GM12878 (cell line): ENCODE measurements around the gene ACACB. TPM values are rescaled to one million over a fixed set of nuclear protein-coding genes. Genes with fewer than 3 reads are reported as not detected.

Experiments
- ATAC-seq: fragments of 200-7000 bp; cut with Tn5 transposase; 3 replicates; pipeline ENCODE4 v1.9.1; 2020; ENCODE audit warnings: mild to moderate bottlenecking, moderate library complexity
- BruUV-seq: library from RNA; stranded (reverse); fragments of 400-500 nt; replicated peaks from 2 replicates; lab custom pipeline; 2021; lab: Mats Ljungman, UMichigan
- CTCF ChIA-PET: fragments of 300-600 bp; sonication (Branson Sonifier 250); formaldehyde crosslinking; extraction: SDS; loops from one replicate; lab custom pipeline; 2021; ENCODE audit warnings: inconsistent platforms; lab: Yijun Ruan, JAX
- POLR2A ChIA-PET: fragments of 350-600 bp; formaldehyde crosslinking; extraction: SDS; loops from one replicate; lab custom pipeline; 2021; ENCODE audit warnings: inconsistent platforms; lab: Charles Lee
- RAD21 ChIA-PET: fragments of 300-600 bp; sonication (Branson Sonifier 250); formaldehyde crosslinking; loops from one replicate; lab custom pipeline; 2023; ENCODE audit warnings: antibody characterized with exemption; ENCODE audit not compliant: unreplicated experiment; lab: Charles Lee
- SMC1A ChIA-PET: fragments of 300-600 bp; sonication (Branson Sonifier 250); formaldehyde crosslinking; loops from one replicate; lab custom pipeline; 2023; ENCODE audit not compliant: unreplicated experiment, uncharacterized antibody; lab: Charles Lee
- DNase-seq: peaks from one replicate; pipeline ENCODE4 v3.0.0-alpha.2; 2011; ENCODE audit warnings: low read depth, low spot score
- FAIRE-seq: peaks from 3 replicates; lab custom pipeline; 2011; peaks lifted over from hg19 to GRCh38; lab: Jason Lieb, UNC
- H2AFZ ChIP-seq: 2 replicates; pipeline ENCODE4 v1.6.0; 2011; ENCODE audit warnings: low read depth, low read length, control low read depth; ENCODE audit not compliant: control insufficient read depth
- H3K27ac ChIP-seq: 2 replicates; pipeline ENCODE4 v1.5.1; 2011; ENCODE audit warnings: control low read depth; ENCODE audit not compliant: control insufficient read depth, insufficient read depth
- H3K27me3 ChIP-seq, 2 experiments: replicated peaks in 1 of 2; 2 replicates each; pipeline versions ENCODE4 v1.6.0 to v1.6.1; 2011; ENCODE audit warnings: low read length in 1 of 2; ENCODE audit not compliant: control insufficient read depth in 2 of 2, insufficient read depth in 2 of 2
- H3K36me3 ChIP-seq, 2 experiments: 2 replicates each; pipeline ENCODE4 v1.5.1; 2011; ENCODE audit warnings: low read length in 1 of 2; ENCODE audit not compliant: control insufficient read depth in 2 of 2, insufficient read depth in 2 of 2
- H3K4me1 ChIP-seq: 2 replicates; pipeline ENCODE4 v1.6.1; 2011; ENCODE audit warnings: mild to moderate bottlenecking, low read length, moderate library complexity, mixed read lengths; ENCODE audit not compliant: control insufficient read depth, insufficient read depth
- H3K4me2 ChIP-seq: 2 replicates; pipeline ENCODE4 v1.6.0; 2011; ENCODE audit warnings: control low read depth; ENCODE audit not compliant: control insufficient read depth, insufficient read depth
- H3K4me3 ChIP-seq: fragments of 200-600 bp; sonication (generic); 2 replicates; pipeline ENCODE4 v1.5.1; 2016
- H3K79me2 ChIP-seq: 2 replicates; pipeline ENCODE4 v1.6.0; 2011; ENCODE audit warnings: low read length; ENCODE audit not compliant: control insufficient read depth, insufficient read depth
- H3K9ac ChIP-seq: 2 replicates; pipeline ENCODE4 v1.8.0; 2011; ENCODE audit warnings: low read length, control low read depth, mixed read lengths; ENCODE audit not compliant: control insufficient read depth, insufficient read depth
- H3K9me3 ChIP-seq: replicated peaks from 3 replicates; pipeline ENCODE4 v1.5.1; 2011; ENCODE audit warnings: mild to moderate bottlenecking, low read length; ENCODE audit not compliant: control insufficient read depth, insufficient read depth
- H4K20me1 ChIP-seq: 2 replicates; pipeline ENCODE4 v1.6.0; 2011; ENCODE audit not compliant: control insufficient read depth, insufficient read depth
- BHLHE40 ChIP-seq, 2 experiments: fragments of 450-650 bp in 1 of 2; IDR thresholded peaks; 2 replicates each; pipeline ENCODE4 v1.6.1; 2011 to 2017; ENCODE audit warnings: low read depth in 2 of 2, borderline replicate concordance in 1 of 2, improper control_type of control experiment in 1 of 2, low read length in 1 of 2, mild to moderate bottlenecking in 1 of 2
- CTCF ChIP-seq, 3 experiments: IDR thresholded peaks in 2 of 3; conservative IDR thresholded peaks in 1 of 3; 2 replicates each; pipeline ENCODE4 v1.5.1; 2011; ENCODE audit warnings: low read depth in 3 of 3, low read length in 3 of 3, mild to moderate bottlenecking in 3 of 3, control low read depth in 2 of 3, moderate library complexity in 2 of 3, inconsistent platforms in 1 of 3, mixed read lengths in 1 of 3; ENCODE audit not compliant: control insufficient read depth in 2 of 3, insufficient read depth in 1 of 3; ENCODE audit errors: extremely low read depth in 1 of 3
- E2F8 ChIP-seq: fragments of 450-650 bp; IDR thresholded peaks from 2 replicates; pipeline ENCODE4 v1.6.1; 2018; ENCODE audit warnings: mild to moderate bottlenecking, low read depth, moderate library complexity; ENCODE audit not compliant: partially characterized antibody
- FOS ChIP-seq: IDR thresholded peaks from 3 replicates; pipeline ENCODE4 v1.6.1; 2011; ENCODE audit warnings: borderline replicate concordance; ENCODE audit not compliant: insufficient read length; ENCODE audit errors: extremely low read depth
- FOXM1 ChIP-seq: IDR thresholded peaks from 2 replicates; pipeline ENCODE4 v1.6.1; 2012; ENCODE audit warnings: low read depth, mild to moderate bottlenecking, inconsistent platforms, low read length, moderate library complexity
- RAD51 ChIP-seq: fragments of 450-650 bp; IDR thresholded peaks from 2 replicates; pipeline ENCODE4 v1.6.1; 2016; ENCODE audit warnings: moderate library complexity, mild to moderate bottlenecking, inconsistent platforms
- RFX5 ChIP-seq: IDR thresholded peaks from 2 replicates; pipeline ENCODE4 v1.6.1; 2011; ENCODE audit warnings: low read depth, low read length, improper control_type of control experiment
- SREBF2 ChIP-seq: IDR thresholded peaks from 2 replicates; pipeline ENCODE4 v1.6.1; 2012; ENCODE audit warnings: mild to moderate bottlenecking, low read length
- TCF12 ChIP-seq: IDR thresholded peaks from 2 replicates; pipeline ENCODE4 v1.6.1; 2011; ENCODE audit warnings: low read depth, mild to moderate bottlenecking, low read length
- TCF3 ChIP-seq: IDR thresholded peaks from 2 replicates; pipeline ENCODE4 v1.6.1; 2012; ENCODE audit warnings: low read depth, mild to moderate bottlenecking, low read length, borderline replicate concordance; ENCODE audit not compliant: insufficient read depth
- WGBS: methylation state at CpG from one replicate; pipeline ENCODE4 v1.1.6; 2016; ENCODE audit warnings: low lambda C conversion rate; ENCODE audit not compliant: insufficient replicate concordance, insufficient coverage; ENCODE audit errors: missing lambda C conversion rate; 5-methylcytosine and 5-hydroxymethylcytosine counted together
- in situ Hi-C: fragments of 300-500 bp; cut with MboI; formaldehyde crosslinking; loops from 9 replicates; pipeline ENCODE4 v1.14.3; 2018; ENCODE audit warnings: mixed read lengths
- intact Hi-C: fragments of 100-400 bp; cut with micrococcal nuclease; formaldehyde crosslinking; loops from one replicate; pipeline ENCODE4 v1.14.2; 2022; ENCODE audit not compliant: unreplicated experiment
- polyA plus RNA-seq, 11 experiments: library from polyadenylated mRNA; depleted of rRNA in 4 of 11; unstranded in 6 of 11; stranded (reverse) in 5 of 11; fragments of >200 nt; fragmentation: Nextera tagmentation in 4 of 11; fragmentation: Illumina TruSeq in 1 of 11; extraction: Ambion mirVana in 4 of 11; extraction: Trizol in 1 of 11; gene quantifications; 1 replicate in 1 of 11; 2 replicates in 10 of 11; pipeline versions ENCODE4 v1.2.1 to v1.2.3, GENCODE V29; 2011 to 2016; ENCODE audit warnings: inconsistent platforms in 2 of 11, missing spikeins in 2 of 11, low read depth in 1 of 11
- total RNA-seq, 4 experiments: library from RNA; depleted of rRNA in 3 of 4; stranded (reverse); fragments of >200 nt in 3 of 4; fragmentation: Illumina TruSeq in 1 of 4; extraction: Trizol in 1 of 4; gene quantifications; 2 replicates each; pipeline versions ENCODE4 v1.2.1 to v1.2.3, GENCODE V29; 2013 to 2021

ACACB gene
- total and polyA plus RNA-seq, 10 of the 15 experiments (the other 5 are each of a cell fraction or from before 2014, with no cell fraction given): 0.05 to 1.9 (median 0.38) TPM; not detected in 2

- TF ChIP-seq E2F8 (no peak), BHLHE40 (IDR thresholded peaks at IDR 0.05; ENCODE audit: borderline replicate concordance in 1 of 2, low read depth in 2 of 2, low read length in 1 of 2) (no peak), FOXM1 (no peak), RFX5 (no peak), TCF12 (no peak), TCF3 (no peak), SREBF2 (no peak)
- TF ChIP-seq, all 136 proteins: peak for 0
Measured at GRCh38 chr12:109253913-109254544, 137.6 kb downstream of the ACACB start (continued).

- Histone ChIP-seq H3K9ac (no peak overlapping the region), H3K4me3 (no peak overlapping the region), H3K9me3 (peaks cover 2% of the 10 kb centered on the region; the same call in 1 of the 3 replicates), H3K27me3 (no peaks in the 10 kb centered on the region), H3K79me2 (no peaks in the 10 kb centered on the region), H3K4me1 (no peaks in the 10 kb centered on the region), H3K4me2 (no peak overlapping the region), H2AFZ (no peak overlapping the region), H3K27ac (no peak overlapping the region), H4K20me1 (no peaks in the 10 kb centered on the region), H3K36me3 (no peaks in the 10 kb centered on the region)
- FAIRE-seq: no peak
- in situ Hi-C loops: no loop called here
- SMC1A ChIA-PET: no interaction called here
- POLR2A ChIA-PET: no interaction called here
- intact Hi-C loops: no loop called here
- no peak for DNase-seq
- ATAC-seq: no peak
- BruUV-seq: no TSS peak
- CTCF ChIA-PET: interaction anchor here (1.0 kb wide), 1 partner anchor 8 kb away, joined by 3 read pairs; no protein-coding TSS in a partner anchor
- 53% methylated on average over 5 of the region's 5 CpGs for WGBS
- RAD21 ChIA-PET: no interaction called here
- TF ChIP-seq CTCF (IDR thresholded peaks at IDR 0.05 in 2 of 3, conservative IDR thresholded peaks at IDR 0.05 in 1 of 3; ENCODE audit: control insufficient read depth in 2 of 3, extremely low read depth in 1 of 3, insufficient read depth in 1 of 3, low read depth in 3 of 3, low read length in 3 of 3) (peak in 1 of 3 experiments; percentile 8; a peak in 1 of 6 replicates), FOS (no peak), RAD51 (no peak)
- TF ChIP-seq, all 136 proteins: peak for 1
Measured at GRCh38 chr12:109255377-109255776, 139.0 kb downstream of the ACACB start.
